ENCODE measurements around the gene ARHGAP23. TPM values are rescaled to one million over a fixed set of nuclear protein-coding genes. Genes with fewer than 3 reads are reported as not detected.

ARHGAP23 gene
- total RNA-seq, 1 donor from 2014 or later = 177 TPM

DNA sequence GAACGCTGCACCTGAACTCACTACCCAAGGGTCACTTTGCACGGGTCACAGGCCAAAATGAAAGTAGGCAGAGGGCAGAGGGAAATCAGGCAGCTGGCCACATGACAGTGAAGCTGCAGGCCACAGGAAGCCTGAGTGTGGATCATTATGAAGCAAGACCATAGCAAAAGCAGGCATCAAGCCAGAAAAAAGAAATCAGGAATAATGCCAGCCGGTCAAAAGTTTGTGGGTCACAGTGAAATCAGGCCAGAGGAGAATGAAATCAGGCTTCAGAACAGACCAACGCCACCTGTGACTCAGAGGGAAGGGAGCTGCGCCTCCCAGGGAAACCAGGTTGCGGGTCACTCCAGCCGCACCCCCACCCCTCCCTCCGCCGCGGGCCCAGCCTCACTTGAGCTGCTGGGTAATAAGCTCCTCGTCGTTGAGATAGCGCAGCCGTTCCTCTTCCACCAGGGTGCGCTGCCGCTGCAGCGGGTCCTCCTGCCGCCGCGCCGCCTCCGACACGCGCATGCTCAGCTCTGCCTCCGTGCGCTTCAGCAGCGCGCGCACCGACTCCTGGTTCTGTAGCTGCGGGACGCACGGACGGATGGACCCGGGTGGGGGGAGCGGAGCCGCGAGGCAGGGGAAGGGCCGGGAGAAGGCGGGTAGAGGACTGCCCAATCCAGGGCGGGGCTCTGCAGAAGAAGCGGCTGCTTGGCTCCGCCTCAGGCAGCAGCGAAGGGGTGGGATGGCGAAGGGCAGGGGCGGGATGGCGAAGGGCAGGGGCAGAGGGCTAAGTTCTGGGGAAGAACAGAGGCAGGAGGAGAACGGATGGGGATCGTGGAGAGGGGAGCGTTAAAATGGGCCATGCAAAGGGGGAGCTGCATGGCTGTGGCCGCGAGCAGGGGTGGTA is 129.8 kb downstream of the ARHGAP23 start:
- Mint-ChIP-seq H3K27ac (ENCODE audit: unreplicated experiment) (no peak overlapping the region), H3K9me3 (ENCODE audit: unreplicated experiment) (no peaks in the 10 kb centered on the region), H3K4me1 (ENCODE audit: unreplicated experiment) (peaks cover 14% of the 10 kb centered on the region), H3K36me3 (ENCODE audit: unreplicated experiment) (no peaks in the 10 kb centered on the region), H3K4me3 (ENCODE audit: unreplicated experiment) (peak overlapping the region; percentile 75), H3K27me3 (ENCODE audit: unreplicated experiment) (peaks cover 51% of the 10 kb centered on the region)
- TF ChIP-seq, protein P1, sequence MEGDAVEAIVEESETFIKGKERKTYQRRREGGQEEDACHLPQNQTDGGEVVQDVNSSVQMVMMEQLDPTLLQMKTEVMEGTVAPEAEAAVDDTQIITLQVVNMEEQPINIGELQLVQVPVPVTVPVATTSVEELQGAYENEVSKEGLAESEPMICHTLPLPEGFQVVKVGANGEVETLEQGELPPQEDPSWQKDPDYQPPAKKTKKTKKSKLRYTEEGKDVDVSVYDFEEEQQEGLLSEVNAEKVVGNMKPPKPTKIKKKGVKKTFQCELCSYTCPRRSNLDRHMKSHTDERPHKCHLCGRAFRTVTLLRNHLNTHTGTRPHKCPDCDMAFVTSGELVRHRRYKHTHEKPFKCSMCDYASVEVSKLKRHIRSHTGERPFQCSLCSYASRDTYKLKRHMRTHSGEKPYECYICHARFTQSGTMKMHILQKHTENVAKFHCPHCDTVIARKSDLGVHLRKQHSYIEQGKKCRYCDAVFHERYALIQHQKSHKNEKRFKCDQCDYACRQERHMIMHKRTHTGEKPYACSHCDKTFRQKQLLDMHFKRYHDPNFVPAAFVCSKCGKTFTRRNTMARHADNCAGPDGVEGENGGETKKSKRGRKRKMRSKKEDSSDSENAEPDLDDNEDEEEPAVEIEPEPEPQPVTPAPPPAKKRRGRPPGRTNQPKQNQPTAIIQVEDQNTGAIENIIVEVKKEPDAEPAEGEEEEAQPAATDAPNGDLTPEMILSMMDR (IDR thresholded peaks at IDR 0.05) = peak; percentile 92
- DNase-seq (ENCODE audit: extremely low spot score, unreplicated experiment) = peak; percentile 96

DNA sequence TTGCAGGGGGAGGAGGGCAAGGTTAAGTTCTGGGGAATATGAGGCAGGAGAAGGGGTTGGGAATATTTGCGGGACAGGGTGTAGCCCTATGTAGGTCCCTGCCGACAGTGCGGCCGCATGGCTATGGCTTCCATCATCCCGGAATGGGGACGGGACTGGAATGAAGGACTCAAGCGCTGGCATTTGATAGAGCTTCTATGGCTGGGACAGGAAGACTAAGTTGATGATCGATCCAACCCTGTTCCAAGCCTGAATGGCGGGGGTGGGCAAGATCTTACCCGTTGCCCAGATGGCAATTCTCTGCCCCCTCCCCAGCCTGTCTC is 130.4 kb downstream of the ARHGAP23 start:
- DNase-seq (ENCODE audit: extremely low spot score, unreplicated experiment) = no peak
- Mint-ChIP-seq H3K27me3 (ENCODE audit: unreplicated experiment) (peaks cover 53% of the 10 kb centered on the region), H3K4me3 (ENCODE audit: unreplicated experiment) (peak overlapping the region; percentile 75), H3K9me3 (ENCODE audit: unreplicated experiment) (no peaks in the 10 kb centered on the region), H3K27ac (ENCODE audit: unreplicated experiment) (no peak overlapping the region), H3K4me1 (ENCODE audit: unreplicated experiment) (peaks cover 14% of the 10 kb centered on the region), H3K36me3 (ENCODE audit: unreplicated experiment) (no peaks in the 10 kb centered on the region)
- TF ChIP-seq, protein P1 (IDR thresholded peaks at IDR 0.05) = no peak

DNA sequence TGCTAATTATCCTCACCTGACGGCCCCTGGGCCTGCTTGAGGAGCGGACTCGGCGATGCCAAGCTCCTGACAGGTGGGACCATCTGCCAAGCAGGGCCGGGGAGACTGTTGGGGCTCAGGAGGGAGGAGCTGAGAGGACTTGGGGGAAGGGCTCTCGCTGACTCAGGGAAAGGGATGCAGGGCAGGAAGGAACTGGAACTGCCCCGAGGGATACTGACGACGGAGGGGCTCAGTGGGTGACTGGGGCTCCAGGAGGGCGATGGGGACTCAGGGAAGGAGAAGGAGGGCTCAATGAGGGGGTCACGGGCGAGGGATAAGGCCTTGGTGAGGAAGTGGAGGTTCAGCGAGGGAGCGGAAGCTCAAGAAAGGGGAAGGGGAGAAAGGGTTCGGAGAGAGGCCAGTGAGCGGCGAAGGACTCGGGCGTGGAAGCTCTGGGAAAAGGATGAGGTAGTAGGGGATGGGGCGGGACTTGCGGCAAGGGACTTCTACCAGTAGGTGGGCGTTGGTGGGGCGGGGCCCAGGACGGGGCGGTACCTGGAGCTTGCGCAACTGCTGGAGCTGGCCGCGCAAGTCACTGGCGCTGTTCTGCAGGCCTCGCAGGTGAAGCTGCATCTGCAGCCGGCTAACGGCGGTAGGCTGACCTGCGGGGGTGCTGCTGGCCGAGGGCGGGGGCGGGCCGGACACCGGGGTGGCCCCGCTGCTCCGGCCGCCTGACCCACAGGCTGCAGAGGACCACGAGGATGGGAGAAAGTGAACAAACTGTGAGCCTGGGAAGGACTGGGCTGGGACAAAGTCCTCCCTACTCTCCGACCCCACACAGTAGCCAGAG is 131.0 kb downstream of the ARHGAP23 start:
- no peaks in the 10 kb centered on the region for H3K36me3 Mint-ChIP-seq (ENCODE audit: unreplicated experiment)
- H3K9me3 Mint-ChIP-seq (ENCODE audit: unreplicated experiment) = no peaks in the 10 kb centered on the region
- peak overlapping the region; percentile 75 for H3K4me3 Mint-ChIP-seq (ENCODE audit: unreplicated experiment)
- peaks cover 59% of the 10 kb centered on the region for H3K27me3 Mint-ChIP-seq (ENCODE audit: unreplicated experiment)
- DNase-seq (ENCODE audit: extremely low spot score, unreplicated experiment) = no peak
- TF ChIP-seq, protein P1 (IDR thresholded peaks at IDR 0.05) = no peak
- H3K4me1 Mint-ChIP-seq (ENCODE audit: unreplicated experiment) = peaks cover 14% of the 10 kb centered on the region
- no peak overlapping the region for H3K27ac Mint-ChIP-seq (ENCODE audit: unreplicated experiment)

DNA sequence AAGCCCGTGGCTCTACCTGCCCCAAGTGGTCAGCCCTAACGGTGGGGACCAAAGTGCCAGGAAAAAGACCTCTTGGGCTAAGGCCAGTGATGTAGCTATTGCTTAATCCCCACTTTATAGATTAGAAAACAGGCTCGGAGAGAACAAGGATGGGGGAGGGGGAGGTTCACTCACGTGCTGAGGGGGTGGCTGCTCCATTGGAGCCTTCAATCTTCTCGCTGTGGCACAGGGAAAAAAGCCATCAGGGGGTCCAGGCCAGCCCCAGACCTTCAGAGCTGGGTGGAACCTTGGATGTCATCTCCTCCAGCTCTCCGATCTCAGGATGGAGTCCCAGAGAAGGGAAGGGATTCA is 131.6 kb downstream of the ARHGAP23 start:
- H3K4me3 Mint-ChIP-seq (ENCODE audit: unreplicated experiment) = no peak overlapping the region
- no peak overlapping the region for H3K27ac Mint-ChIP-seq (ENCODE audit: unreplicated experiment)
- no peak for DNase-seq (ENCODE audit: extremely low spot score, unreplicated experiment)
- H3K27me3 Mint-ChIP-seq (ENCODE audit: unreplicated experiment) = peaks cover 58% of the 10 kb centered on the region
- H3K4me1 Mint-ChIP-seq (ENCODE audit: unreplicated experiment) = peaks cover 14% of the 10 kb centered on the region
- TF ChIP-seq, protein P1 (IDR thresholded peaks at IDR 0.05) = no peak
- H3K9me3 Mint-ChIP-seq (ENCODE audit: unreplicated experiment) = no peaks in the 10 kb centered on the region
- no peaks in the 10 kb centered on the region for H3K36me3 Mint-ChIP-seq (ENCODE audit: unreplicated experiment)

Measured in osteocyte (in vitro differentiated cells).